NK-92 (cell line): ENCODE data around the gene CASZ1.

ENCODE experiments used
- DNase-seq: peaks from one replicate; lab custom pipeline; 2025; ENCODE audit not compliant: unreplicated experiment; lab: John Stamatoyannopoulos, UW

The CASZ1 gene

DNA sequence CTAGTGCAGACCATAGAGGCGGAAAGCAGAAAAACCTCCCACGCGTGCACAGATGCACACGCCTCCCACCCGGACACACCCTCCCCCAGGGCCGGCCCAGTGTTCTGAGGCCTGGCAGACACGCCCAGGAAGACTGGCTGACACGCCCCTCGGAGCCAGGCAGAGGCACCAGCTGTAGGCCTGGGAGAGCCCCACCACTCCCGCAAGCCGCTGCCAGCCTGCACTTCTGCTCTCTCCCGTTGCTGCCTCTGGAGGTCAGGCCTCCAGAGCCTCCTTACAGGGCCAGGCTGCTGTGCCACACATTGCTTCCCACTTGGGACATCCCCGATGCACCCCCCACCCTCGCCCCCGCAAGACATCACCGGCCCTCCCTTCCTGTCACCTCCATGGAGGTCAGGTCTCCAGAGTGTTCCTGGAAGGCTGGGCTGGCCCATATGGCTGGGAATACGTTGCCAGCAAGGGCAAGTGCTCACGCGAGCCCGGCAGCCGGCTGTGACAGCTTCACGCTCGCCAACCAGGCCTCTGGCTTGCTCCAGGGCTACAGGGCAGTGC lies 40.4 kb downstream of the CASZ1 start:
- DNase-seq = no peak

DNA sequence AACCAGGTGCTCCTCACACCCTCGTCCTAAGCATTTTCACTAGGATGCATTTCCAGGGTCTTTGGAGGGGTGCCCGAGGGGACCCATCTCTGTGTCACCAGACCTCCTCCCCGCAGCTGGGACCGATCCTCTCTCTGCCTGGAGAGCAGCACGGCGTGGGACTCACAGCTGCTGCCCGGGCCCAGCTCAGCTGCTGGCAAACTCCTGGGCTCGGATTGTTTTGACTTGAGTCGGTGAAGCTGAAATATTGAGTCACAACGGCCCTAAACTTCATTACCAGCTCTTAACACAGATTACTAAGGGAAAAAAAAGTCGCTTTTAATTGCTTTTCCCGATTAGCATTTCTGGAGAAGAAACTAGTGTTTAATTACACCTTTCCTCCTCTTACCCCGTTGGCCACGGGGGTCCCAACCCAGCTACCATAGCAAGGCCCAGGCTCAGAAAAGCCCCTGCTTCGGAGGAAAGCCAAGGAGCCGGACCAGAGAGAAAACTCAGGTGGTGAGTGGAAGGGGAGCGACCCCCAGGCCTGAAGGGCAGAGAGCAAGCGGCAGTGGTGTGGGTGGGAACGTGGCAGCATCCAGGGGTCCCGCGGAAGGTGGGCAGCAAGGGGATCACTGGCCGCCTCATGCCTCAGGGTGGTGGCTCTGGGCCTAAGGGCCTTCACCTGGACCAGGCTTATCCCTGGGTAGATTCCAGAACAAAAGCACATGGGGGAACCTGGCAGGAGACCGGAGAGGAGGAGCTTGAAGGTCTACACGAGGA lies 41.7 kb downstream of the CASZ1 start:
- DNase-seq = no peak

DNA sequence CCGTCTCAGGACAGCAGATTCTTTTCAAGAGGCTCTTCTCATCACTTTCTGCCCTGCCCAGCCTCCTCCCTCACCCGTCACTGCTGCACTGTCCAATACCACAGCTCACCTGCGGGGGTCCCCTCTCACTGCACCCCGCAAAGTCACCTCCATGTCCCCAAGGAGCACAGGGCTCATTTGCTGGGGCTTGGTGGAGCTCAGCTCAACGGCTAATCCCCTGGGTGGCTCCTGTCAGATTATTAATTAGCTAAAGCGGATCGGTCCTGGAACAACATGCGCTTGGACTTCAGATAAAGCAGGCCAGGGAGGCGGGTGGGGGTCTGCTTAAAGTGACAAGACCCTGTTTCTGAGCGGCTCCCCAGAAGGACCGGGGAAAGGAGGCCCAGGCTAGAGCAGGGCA lies 43.1 kb downstream of the CASZ1 start:
- DNase-seq = no peak

DNA sequence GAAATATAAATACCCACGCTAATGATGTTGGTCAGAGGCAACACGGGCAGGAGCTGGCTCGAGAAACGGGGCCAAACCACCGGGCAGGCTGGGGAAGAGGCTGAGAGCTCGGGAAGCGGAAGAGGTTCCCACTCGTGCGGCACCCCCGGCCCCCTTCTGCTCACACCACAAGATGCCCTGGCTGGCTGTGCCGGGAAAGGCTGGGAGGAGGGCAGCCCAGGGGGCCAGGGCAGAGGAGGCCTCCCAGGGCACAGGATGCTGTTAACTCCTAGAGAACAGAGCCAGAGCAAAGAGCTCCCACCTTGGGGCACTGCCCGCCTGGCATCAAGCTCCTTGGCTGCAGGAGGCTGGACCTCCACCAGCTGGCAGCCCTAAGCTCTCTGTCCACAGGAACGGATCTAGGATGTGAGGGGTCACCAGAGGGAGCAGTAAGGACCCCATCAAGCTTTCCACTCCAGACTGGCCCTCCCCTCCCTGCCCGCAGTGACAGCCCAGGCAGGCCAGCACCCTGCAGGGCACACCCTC lies 44.8 kb downstream of the CASZ1 start:
- no peak for DNase-seq

DNA sequence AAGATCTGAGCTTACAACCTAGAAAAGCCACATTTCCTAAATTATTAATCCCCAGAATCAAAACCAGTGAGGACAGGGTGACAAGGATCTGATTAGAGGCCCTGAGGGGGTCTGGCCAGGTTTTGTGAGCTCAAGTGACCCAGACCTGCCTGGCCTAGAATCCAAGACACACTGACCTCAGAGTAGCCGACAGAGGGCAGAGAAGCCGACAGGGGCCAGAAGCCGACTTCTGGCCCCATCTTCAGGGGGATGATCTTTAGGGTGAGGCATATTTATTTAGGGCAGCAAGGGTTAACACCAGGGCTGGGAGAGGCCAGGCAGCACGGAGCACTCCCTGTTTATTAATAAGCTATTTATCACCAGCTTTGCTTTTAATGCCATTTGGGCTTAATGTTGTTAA lies 45.3 kb downstream of the CASZ1 start:
- DNase-seq = no peak

DNA sequence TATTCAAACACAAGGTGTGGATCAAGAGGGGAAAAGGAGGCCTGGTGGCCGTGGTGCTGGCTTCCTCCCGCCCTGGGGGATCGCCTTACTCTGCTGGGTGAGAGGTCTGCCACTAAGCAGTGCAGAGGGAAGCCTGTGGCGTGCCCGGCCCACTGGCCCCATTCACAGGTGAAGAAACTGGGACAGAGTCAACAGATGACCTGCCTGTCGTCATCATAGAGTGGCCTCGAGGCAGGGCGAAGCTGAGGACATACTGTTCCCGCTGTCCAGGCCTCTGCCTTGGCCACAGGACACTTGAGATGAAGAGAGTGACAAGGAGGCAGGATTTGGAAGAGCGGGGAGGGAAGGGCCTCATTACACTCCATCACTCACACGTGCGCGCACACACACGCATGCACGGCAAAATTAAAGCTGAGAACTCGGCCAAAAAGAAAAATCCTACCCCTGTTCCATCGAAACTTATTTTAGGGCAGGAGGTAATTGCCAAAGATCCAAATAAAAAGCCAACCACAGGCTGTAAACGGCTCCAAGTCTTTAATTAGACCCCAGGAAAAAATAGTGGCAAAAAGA lies 50.5 kb downstream of the CASZ1 start:
- no peak for DNase-seq

DNA sequence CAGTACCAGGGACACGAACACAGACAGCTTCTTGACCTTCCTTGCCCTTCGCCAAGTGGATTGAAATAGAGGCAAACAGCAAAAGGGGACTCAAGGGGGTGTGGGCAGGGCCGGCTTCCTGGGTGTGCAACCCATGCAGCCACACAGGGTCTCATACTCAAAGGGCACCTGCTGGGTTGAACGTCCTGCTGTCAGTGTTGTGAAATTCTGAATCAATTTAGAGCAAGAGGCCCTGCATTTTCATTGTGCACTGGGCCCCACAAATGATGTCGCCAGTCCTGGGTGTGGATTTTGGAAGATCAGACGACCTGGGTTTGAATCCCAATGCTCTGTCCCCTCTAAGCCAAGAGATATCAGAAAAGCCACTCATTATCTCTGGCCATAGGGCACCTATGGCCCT lies 51.1 kb downstream of the CASZ1 start:
- DNase-seq = no peak

DNA sequence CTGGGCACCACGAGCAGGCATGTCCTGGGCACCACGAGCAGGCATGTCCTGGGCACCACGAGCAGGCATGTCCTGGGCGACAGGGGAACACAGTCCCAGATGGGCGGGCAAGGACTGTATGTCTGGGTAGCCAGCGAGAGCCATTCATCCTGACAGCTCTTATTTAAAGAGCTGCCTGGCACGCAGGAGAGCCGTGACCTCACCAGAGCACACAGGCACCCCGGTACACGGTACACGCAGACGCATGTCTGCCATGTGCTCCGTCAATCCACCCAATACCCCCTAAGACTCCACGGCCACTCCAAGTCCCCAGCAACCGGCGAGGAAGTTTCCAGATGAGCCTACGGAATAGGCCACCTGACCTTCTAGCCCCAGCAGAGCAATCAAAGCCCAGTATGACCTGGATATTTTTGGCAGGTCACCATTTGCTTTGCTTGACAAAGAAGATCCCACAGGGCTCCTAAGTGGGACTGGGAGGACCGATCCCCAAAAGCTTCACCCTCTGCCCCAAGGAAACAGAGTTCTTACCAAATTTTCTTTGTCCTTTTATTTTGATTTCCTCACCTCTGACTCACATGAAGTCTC lies 51.7 kb downstream of the CASZ1 start:
- no peak for DNase-seq

DNA sequence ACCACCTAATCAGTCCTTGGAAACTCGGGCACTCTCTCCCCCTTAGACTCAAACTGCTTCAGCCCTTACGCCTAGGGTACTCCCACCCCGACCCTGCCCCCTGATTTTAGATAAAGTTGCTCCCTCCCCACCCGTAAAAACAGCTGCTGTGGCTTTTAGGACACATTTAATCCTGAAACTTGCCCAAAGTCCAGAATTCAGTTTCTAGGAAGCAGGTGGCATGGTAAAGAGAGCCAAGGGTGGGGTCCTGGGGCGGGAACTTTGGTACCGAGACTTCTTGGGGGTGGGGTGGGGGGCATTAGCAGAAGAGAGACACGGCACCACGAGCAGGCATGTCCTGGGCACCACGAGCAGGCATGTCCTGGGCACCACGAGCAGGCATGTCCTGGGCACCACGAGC lies 52.4 kb downstream of the CASZ1 start:
- no peak for DNase-seq

DNA sequence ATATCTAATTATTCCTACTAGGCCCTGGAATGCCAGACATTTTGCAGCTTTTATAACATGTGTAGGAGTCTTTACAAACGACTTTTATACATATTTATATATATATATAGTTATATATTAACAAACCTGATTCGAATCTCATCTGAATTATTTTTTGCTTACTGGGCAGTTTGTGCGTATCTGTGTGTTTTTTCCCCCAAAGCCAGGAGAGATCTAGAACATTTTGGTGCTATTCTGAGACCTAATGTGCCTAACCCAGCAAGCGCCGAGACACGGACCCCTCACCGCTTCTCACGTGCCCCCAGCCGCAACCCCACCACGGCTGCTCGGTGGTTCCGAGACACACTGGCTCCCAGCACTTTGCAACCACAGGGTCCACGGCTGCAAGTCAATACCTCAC lies 54.8 kb downstream of the CASZ1 start:
- DNase-seq = no peak

DNA sequence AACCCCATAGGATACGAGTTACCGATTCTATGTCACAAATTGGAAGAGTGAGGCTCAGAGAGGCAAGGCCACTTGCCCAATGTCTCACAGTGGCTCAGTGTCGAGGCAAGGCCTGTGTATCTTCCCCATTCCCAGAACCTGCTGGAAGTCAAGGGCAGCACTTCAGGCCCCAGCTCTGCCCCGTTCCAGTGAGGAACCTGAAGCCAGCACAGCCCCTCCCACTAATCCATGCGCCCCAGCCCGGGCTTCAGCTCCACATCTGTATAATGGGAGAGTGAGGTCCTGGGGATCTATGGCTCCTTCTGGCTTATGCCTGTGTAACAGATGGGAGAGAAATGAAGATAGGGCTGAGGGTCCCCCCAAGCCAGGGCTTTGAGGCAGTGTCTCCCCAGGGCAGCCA lies 56.3 kb downstream of the CASZ1 start:
- no peak for DNase-seq

DNA sequence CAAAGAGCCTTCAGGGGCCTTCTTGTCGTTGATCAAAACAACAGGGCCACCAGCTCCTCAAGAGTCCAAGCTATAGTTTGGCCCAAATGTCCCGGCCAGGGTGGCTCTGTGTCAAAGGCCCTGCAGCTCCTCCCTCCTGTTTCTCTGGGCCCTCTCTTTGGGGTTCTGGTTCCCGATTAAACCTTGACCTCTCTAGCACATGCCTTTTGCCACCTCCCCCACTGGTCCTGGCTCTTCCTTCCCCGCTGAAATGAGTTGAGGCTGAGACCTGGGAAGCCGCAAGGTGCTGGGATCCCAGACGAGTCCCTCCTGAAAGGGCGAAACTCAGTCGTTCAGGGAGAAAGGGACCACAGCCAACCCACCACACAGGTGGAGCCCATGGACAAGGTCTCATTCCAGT lies 56.9 kb downstream of the CASZ1 start:
- no peak for DNase-seq

DNA sequence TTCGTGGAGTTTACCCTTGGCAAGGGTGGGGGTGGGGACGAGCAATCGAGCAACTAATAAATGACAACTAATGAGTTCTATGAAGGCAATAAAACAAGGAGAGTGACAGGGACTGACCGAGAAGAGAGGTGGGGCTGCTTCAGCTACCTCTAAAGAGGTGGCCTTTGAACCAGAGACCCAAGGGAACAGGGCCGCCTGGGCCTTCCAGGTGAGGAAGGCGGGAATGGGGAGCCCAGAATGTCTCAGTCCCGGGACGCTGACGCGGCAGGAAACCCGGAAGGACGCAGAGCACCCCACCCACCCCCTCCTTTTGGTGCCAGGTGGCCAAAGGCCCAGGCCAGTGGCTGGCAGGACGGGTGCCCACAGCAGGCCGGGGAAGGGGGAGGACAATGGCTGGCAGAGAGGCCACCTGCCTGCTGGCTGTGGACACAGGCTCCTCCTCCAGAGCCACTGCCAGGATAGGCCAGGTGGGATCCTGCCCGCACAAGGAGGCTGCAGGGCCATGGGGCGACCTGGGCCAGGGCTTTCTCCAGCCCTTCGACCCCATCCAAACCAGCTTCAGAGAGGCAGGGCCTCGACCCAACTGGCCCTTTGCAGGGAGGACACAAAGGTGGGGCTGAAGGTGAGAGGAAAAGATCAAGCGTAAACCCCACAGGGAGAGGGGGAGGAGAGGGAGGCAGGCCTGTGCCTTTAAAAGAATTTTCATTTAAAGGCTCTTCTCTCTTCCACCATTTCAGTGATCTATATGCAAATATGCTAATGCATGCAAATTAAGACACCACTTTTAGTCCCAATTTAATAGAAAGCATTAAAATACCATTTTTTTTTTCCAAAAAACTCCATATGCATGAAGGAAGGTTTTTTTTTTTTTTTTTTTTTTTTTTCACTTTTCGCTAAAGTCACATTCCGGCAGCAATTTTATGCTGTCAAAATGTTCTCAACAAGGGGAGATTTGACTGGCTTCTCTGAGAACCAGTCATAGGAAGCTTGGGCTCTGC lies 58.1 kb downstream of the CASZ1 start:
- no peak for DNase-seq

DNA sequence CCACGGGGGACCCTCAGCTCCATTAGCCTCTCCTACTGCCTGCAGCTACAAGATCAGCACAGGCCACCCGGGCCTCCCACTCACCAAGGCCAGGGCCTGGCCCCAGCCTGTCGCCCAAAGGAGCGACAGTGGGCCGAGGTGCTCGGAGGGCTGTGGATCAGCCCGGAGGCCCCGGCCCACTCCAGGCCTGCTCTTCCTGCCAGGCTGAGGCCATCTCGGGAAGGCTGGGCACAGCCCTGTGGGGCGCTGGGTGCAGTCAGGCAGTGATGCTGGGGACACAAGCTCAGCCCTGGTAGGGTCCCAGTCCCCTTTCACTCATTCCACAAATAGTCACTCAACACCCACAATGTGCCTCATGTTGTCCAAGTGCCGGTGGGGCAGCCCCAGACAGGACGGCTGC lies 58.8 kb downstream of the CASZ1 start:
- DNase-seq = no peak

DNA sequence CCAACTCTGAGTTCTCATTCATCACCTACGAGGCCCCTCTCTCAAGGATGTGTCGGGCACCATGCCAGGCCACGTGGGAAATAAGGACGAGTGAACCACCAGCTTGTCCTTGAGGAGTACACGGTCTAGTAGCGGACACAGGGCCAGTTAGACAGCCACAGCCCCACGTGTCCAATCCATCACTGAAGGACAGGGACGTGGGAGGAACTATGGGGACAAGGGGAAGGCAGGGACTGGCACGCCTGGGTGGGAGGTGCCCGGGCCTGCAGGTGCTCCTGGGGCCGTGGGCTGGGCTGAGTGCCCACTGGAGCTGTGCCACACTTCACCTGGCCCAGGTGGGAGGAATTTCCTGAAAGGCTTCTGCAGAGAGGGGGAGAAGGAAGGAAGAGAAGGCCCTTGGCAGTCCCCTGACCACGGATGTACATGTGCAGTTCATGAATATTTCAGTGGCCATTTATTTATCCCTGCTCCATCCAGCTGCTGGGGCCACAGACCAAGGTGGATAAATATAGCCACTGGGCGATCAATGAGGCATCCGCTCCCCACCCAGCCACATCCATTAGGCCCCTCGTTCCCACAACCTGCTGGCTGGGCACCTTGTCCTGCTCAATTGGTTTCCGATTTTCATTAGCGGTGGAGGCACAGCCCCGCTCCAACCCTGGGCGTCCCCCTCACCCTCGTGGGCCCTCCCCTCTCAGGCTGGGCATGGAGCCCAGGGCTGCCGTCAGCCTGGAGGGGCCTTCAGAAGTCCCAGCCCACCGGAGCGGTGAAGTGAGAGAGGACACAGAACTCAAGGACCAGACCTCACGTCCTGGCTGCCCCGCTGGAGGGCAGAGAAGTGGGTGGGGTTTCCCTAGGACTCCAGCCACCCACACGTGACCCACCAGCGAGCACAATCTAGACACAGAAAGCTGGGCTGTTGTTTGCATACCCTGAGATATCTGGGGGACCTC lies 59.5 kb downstream of the CASZ1 start:
- no peak for DNase-seq

DNA sequence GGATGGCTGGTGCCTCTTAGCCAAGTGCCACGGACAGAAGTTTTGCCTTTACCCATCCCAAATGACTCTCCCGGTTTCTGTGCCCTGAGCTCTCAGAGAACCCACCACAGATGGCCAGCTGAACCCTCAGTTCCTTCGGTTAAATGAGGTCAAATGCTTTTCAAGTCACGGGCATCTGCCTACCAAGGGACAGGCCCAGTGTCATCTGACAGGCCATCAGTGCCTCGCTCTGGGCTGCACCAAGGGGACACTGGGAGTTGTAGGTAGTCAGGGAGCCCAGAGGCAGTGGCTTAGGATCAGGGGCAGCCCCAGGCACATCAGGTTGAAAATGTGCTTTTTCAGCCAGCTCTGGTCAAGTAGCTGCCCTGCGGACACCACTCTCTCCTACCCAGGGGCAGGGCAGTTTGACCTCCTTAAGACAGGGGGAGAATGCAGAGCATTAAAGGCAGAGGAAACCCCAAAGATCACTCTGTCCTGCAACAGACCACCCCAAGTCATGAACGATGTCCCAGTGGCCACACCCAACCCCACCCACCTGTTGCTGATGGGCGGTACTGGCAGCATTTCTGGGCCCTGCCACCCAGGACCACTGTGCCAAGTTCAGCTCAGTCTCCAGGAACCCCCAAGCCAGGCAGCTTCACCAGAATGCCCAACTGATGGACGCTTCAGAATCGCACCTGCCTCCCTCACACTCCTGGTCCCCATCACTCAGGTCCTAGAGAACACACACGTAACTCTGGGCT lies 60.7 kb downstream of the CASZ1 start:
- DNase-seq = no peak

DNA sequence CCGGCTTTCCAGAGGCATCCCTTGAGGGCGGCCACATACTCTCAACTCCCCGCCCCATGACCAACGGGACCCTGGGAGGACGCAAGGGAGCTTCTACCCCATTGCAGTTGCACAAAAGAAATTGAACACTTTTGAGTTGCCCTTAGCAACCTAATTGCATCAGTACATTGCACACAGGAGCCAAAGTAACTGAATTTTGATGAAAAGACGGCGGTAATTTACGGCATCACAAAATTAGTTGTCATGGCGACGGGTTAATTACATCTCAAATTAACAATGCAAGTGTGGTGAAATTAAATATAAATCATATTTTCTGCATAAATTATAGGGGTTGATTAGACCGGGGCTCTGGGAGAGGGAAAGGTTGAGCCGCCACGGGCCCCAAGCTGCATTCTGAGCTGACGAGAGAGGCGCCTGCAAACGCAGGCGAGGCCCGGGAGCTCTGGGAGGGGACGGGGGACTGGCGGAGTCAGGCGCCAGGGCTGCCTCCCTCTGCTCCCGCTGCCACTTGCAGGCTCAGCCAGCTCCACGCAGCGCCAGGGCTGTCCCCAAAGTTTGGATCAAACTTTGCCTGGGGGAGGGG lies 61.4 kb downstream of the CASZ1 start:
- DNase-seq = no peak

DNA sequence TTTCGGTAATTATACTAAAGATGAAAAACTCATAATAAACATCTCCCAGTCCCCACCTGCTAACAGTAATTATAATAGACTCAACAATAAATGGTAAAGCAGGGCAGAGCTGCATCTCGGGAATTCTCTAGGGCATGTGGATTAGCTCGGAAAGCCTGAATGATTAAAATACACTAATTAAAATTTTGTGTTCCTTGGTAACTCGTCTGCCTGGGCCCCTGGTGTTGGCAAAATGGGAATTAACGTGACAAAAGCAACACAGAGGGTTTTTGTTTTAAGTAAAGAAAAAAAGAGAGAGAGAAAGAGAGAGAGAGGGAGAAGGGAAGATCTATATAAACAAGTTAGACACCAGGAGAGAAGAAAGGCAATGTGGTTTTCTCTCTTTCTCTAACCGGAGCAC lies 62.1 kb downstream of the CASZ1 start:
- no peak for DNase-seq
